ENCODE results near the gene FNBP1. TPM values are rescaled to one million over a fixed set of nuclear protein-coding genes. Genes with fewer than 3 reads are reported as not detected.
A peak's percentile ranks its signal among the peaks of the same experiment; 100 is the strongest.

FNBP1 gene
- 19.8 and 40.4 TPM in 2 replicates for total RNA-seq

DNA sequence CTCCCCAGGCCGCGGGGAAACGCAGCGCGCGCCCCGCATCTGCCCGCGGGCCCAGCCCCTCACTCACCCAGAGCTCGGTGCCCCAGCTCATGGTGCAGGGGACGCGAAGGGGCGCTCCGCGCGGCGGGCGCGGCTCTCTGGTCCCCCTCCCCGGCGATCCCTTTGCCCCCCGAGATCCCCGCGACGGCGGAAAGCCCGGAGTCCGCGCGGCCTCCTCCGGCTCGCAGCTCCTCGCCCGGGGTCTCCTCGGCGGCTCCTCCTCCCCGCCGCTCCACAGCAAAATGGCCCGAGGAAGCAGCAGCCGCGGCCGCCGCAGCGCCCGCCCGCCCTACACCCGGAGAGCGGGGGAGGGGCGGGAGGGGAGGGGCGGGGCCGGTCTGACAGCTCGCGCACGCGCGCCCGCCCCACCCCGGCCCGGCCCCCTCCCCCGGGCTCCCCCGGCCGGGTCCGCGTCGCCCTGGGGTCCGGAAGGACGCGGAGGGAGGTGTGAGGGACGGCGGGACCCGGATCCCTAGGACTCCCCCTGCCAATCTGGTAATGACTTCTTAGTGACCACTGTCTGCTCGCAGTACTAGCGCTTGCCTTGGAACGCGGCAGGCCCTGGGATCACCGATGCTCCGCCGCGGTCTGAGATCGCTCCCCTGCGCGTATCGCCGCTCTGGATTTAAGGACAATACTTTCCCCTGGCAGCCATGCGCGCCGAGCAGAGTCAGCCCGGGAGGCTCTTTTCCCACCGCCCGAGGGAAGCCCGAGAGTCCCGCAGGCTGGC lies at the start of gene FNBP1:
Gene FNBP1 (minus strand): TSS at position 305 of the 769 bp plus-strand sequence. CDS start 214 bp downstream, at position 91.

DNA sequence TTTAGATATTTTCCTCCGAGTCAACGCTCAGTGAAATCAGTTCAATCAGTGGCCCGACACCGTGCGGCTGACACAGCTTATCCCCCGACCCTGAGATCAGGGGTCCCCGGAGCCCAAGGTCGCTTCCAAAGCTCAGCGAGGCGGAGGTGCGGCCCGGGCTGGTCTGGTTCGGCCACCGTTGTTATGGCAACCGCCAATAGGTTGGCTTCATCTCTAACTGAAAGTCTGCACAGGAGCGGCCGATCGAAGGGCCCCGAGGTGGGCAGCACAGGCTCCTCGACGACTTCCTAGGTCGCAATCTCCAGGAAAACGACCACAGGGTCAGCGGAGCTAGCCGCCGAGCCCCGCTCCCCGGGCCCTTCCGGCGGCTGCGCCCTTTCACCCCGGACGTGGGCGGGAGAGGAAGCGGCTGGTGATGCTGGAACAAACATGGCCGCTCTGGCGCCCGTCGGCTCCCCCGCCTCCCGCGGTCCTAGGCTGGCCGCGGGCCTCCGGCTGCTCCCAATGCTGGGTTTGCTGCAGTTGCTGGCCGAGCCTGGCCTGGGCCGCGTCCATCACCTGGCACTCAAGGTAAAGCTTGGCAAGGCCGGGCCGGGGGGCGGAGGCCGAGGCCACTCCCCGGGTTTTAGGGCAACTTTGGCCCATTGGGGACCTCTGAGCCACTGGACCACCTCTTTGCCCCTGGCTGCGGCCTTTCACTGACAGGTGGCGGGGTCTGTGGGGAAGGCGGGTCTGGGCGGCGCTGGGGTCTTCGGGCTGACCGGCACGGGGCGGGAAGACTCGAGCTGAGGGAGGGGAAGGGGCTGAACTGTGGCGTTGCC lies 10.7 kb upstream of the FNBP1 start, which contains the start of gene GPR107:
Gene GPR107 (plus strand): TSS at position 403 of the 821 bp plus-strand sequence. CDS start 27 bp downstream, at position 430.

Small RNA genes lying within 50 kb of the gene (small RNA-seq; reads per million reads assigned to genes)
- 0.60 reads per million, percentile 36 among the genes with 10 or more reads in this experiment for gene MIR6855

Other genes starting within 250 kb of the FNBP1 start
- gene TOR1B, start 240.0 kb downstream of the FNBP1 start, total RNA-seq = 14.5 and 24.9 TPM in 2 replicates
- 22.8 and 41.2 TPM in 2 replicates for gene TOR1A, start 219.1 kb downstream of the FNBP1 start, total RNA-seq
- 22.2 and 27.9 TPM in 2 replicates for gene C9orf78, start 207.9 kb downstream of the FNBP1 start, total RNA-seq
- gene USP20, start 207.7 kb downstream of the FNBP1 start, total RNA-seq = 10.6 and 14.9 TPM in 2 replicates
- gene GPR107, start 10.7 kb upstream of the FNBP1 start, total RNA-seq = 20.4 and 24.2 TPM in 2 replicates
- 13.7 and 33.3 TPM in 2 replicates for gene NCS1, start 129.2 kb upstream of the FNBP1 start, total RNA-seq
- gene HMCN2, start 222.6 kb upstream of the FNBP1 start, total RNA-seq = 0.39 TPM in 1 of 2 replicates, not detected in the other

Data from placental epithelial cell (primary cell).